K562 (cell line): ENCODE data around the gene NKAIN1. TPM values are rescaled to one million over a fixed set of nuclear protein-coding genes. Genes with fewer than 3 reads are reported as not detected.

Source experiments
- BACH1 ChIP-seq: fragments of 200-800 bp; sonication (Bioruptor generic); IDR thresholded peaks from 2 replicates; pipeline ENCODE4 v1.6.1; 2016; ENCODE audit warnings: missing genetic modification characterization, missing compliant biosample characterization
- CBFA2T2 ChIP-seq: fragments of 450-650 bp; conservative IDR thresholded peaks from 2 replicates; pipeline ENCODE4 v1.6.1; 2017; ENCODE audit warnings: mild to moderate bottlenecking
- CC2D1A ChIP-seq: fragments of 450-650 bp; IDR thresholded peaks from 2 replicates; pipeline ENCODE4 v1.6.1; 2017; ENCODE audit warnings: mild to moderate bottlenecking
- CREB5 ChIP-seq: fragments of 250-450 bp; sonication (Bioruptor Pico); IDR thresholded peaks from 2 replicates; pipeline ENCODE4 v1.5.0; 2020; ENCODE audit warnings: mild to moderate bottlenecking
- EZH2 ChIP-seq: IDR thresholded peaks from 2 replicates; pipeline ENCODE4 v1.6.1; 2012; ENCODE audit warnings: low read depth, mild to moderate bottlenecking, inconsistent platforms, low read length, borderline replicate concordance
- FOXJ3 ChIP-seq: sonication (generic); formaldehyde crosslinking; IDR thresholded peaks from 2 replicates; pipeline ENCODE4 v1.4.0; 2020; ENCODE audit warnings: mild to moderate bottlenecking, missing genetic modification reagents
- FOXK2 ChIP-seq, 2 experiments: fragments of 450-650 bp; IDR thresholded peaks in 1 of 2; conservative IDR thresholded peaks in 1 of 2; 2 replicates each; pipeline ENCODE4 v1.6.1; 2016; ENCODE audit warnings: low read depth in 2 of 2, mild to moderate bottlenecking in 1 of 2
- FOXM1 ChIP-seq, 2 experiments: fragments of 450-650 bp in 1 of 2; sonication (generic) in 1 of 2; formaldehyde crosslinking in 1 of 2; IDR thresholded peaks; 2 replicates each; pipeline versions ENCODE4 v1.6.1 to v1.9.0; 2017 to 2022; ENCODE audit warnings: low read depth in 2 of 2, mild to moderate bottlenecking in 2 of 2, missing genetic modification reagents in 1 of 2, moderate library complexity in 1 of 2
- GTF2B ChIP-seq: IDR thresholded peaks from 2 replicates; pipeline ENCODE4 v1.6.1; 2011; ENCODE audit not compliant: insufficient read length; ENCODE audit errors: extremely low read depth
- GTF2F1 ChIP-seq: IDR thresholded peaks from 2 replicates; pipeline ENCODE4 v1.6.1; 2011; ENCODE audit warnings: low read depth, low read length, improper control_type of control experiment
- HES1 ChIP-seq: fragments of 450-650 bp; IDR thresholded peaks from 2 replicates; pipeline ENCODE4 v1.6.1; 2016; ENCODE audit warnings: low read depth, mild to moderate bottlenecking, moderate library complexity
- HNRNPUL1 ChIP-seq: fragments of 200-400 bp; formaldehyde crosslinking; IDR thresholded peaks from 2 replicates; pipeline ENCODE4 v1.6.1; 2017; ENCODE audit warnings: low read length
- KLF13 ChIP-seq: fragments of 450-650 bp; IDR thresholded peaks from 2 replicates; pipeline ENCODE4 v1.6.1; 2016; ENCODE audit warnings: missing genetic modification characterization, low read depth, mild to moderate bottlenecking, missing compliant biosample characterization, moderate library complexity, borderline replicate concordance
- MITF ChIP-seq: IDR thresholded peaks from 2 replicates; pipeline ENCODE4 v1.6.1; 2014; ENCODE audit warnings: antibody characterized with exemption
- NFXL1 ChIP-seq: fragments of 450-650 bp; formaldehyde crosslinking; IDR thresholded peaks from 2 replicates; pipeline ENCODE4 v1.4.0; 2021; ENCODE audit warnings: mild to moderate bottlenecking
- PCBP2 ChIP-seq: fragments of 200-400 bp; formaldehyde crosslinking; IDR thresholded peaks from 2 replicates; pipeline ENCODE4 v1.6.1; 2018; ENCODE audit warnings: low read length, low read depth, mild to moderate bottlenecking, moderate library complexity; ENCODE audit not compliant: poor library complexity, severe bottlenecking
- PHB ChIP-seq: fragments of 250-450 bp; sonication (Bioruptor Pico); IDR thresholded peaks from 2 replicates; pipeline ENCODE4 v1.5.0; 2021
- POLR2H ChIP-seq: IDR thresholded peaks from 2 replicates; pipeline ENCODE4 v1.6.1; 2016; ENCODE audit warnings: missing genetic modification characterization, low read depth, mild to moderate bottlenecking, control low read depth, missing compliant biosample characterization, moderate library complexity
- RBM34 ChIP-seq: fragments of 200-400 bp; formaldehyde crosslinking; IDR thresholded peaks from 2 replicates; pipeline ENCODE4 v1.6.1; 2018; ENCODE audit warnings: low read length, borderline replicate concordance; ENCODE audit not compliant: insufficient read depth
- VEZF1 ChIP-seq: fragments of 200-800 bp; sonication (Bioruptor generic); IDR thresholded peaks from 2 replicates; pipeline ENCODE4 v1.6.1; 2017; ENCODE audit warnings: missing genetic modification characterization, missing compliant biosample characterization
- ZFP36 ChIP-seq: fragments of 150-350 bp; IDR thresholded peaks from 2 replicates; pipeline ENCODE4 v1.6.1; 2018; ENCODE audit warnings: low read length, low read depth; ENCODE audit not compliant: partially characterized antibody
- ZFPM2 ChIP-seq: fragments of 250-450 bp; sonication (Bioruptor Pico); IDR thresholded peaks from 2 replicates; pipeline ENCODE4 v1.5.1; 2022; ENCODE audit warnings: mild to moderate bottlenecking
- ZNF77 ChIP-seq: fragments of 250-450 bp; sonication (Bioruptor Pico); IDR thresholded peaks from 2 replicates; pipeline ENCODE4 v1.5.0; 2020
- polyA plus RNA-seq, 8 experiments: library from polyadenylated mRNA; depleted of rRNA in 4 of 8; stranded (reverse) in 5 of 8; unstranded in 3 of 8; fragments of >200 nt; fragmentation: Nextera tagmentation in 2 of 8; fragmentation: Illumina TruSeq in 1 of 8; extraction: Ambion mirVana in 2 of 8; extraction: Trizol in 1 of 8; gene quantifications; 2 replicates each; pipeline versions ENCODE4 v1.2.1 to v1.2.3, GENCODE V29; 2011 to 2014; ENCODE audit warnings: inconsistent platforms in 1 of 8, missing spikeins in 1 of 8
- total RNA-seq, 7 experiments: library from RNA; depleted of rRNA in 6 of 7; stranded (reverse); fragments of >200 nt in 6 of 7; fragmentation: Illumina TruSeq in 2 of 7; extraction: Trizol in 2 of 7; gene quantifications; 2 replicates each; pipeline versions ENCODE4 v1.2.1 to v1.2.3, GENCODE V29; 2011 to 2021; ENCODE audit warnings: low replicate concordance in 1 of 7

NKAIN1 gene
- total and polyA plus RNA-seq, 9 of the 15 experiments (the other 6 are each of a cell fraction or from before 2014, with no cell fraction given): 0.03 to 0.22 (median 0.04) TPM; not detected in 3

- TF ChIP-seq GTF2B (no peak), CC2D1A (no peak), EZH2 (no peak), POLR2H (no peak), HNRNPUL1 (no peak), KLF13 (tag) (no peak), NFXL1 (CRISPR knock-in tag) (no peak), PCBP2 (no peak), FOXK2 (conservative IDR thresholded peaks at IDR 0.05 in 1 of 2, IDR thresholded peaks at IDR 0.05 in 1 of 2; ENCODE audit: low read depth in 2 of 2) (peak in 1 of 2 experiments; percentile 42; a peak in 1 of 4 replicates), ZFPM2 (CRISPR knock-in tag) (no peak), ZNF77 (no peak), BACH1 (0 out of 2 replicates have a peak, but pooled peaks have one; percentile 58), MITF (peak; percentile 77), CREB5 (CRISPR knock-in tag) (no peak), FOXJ3 (CRISPR knock-in tag) (no peak), HES1 (no peak), VEZF1 (CRISPR knock-in tag) (no peak; the same call in 1 of the 2 replicates), GTF2F1 (no peak), RBM34 (no peak), CBFA2T2 (peak; percentile 59), ZFP36 (no peak), PHB (CRISPR knock-in tag) (no peak), FOXM1 (IDR thresholded peaks at IDR 0.05; ENCODE audit: low read depth) (no peak), FOXM1 (CRISPR knock-in tag; IDR thresholded peaks at IDR 0.05; ENCODE audit: low read depth) (no peak)
Measured at GRCh38 chr1:31159869-31160611, 79.6 kb downstream of the NKAIN1 start (continued).
